PC-9 (cell line): ENCODE results near the gene NAP1L4. TPM values are rescaled to one million over a fixed set of nuclear protein-coding genes. Genes with fewer than 3 reads are reported as not detected.

Experiments
- BruUV-seq: library from RNA; stranded (reverse); fragments of 400-500 nt; replicated peaks from 2 replicates; lab custom pipeline; 2021; lab: Mats Ljungman, UMichigan
- CTCF ChIA-PET: fragments of 300-600 bp; sonication (Branson Sonifier 250); formaldehyde crosslinking; loops from one replicate; lab custom pipeline; 2022; ENCODE audit warnings: antibody characterized with exemption; lab: Charles Lee
- POLR2A ChIA-PET: fragments of 300-600 bp; sonication (Branson Sonifier 250); formaldehyde crosslinking; loops from one replicate; lab custom pipeline; 2022; ENCODE audit warnings: antibody characterized with exemption; ENCODE audit not compliant: unreplicated experiment; lab: Charles Lee
- DNase-seq, 2 experiments: peaks; one replicate each; pipeline versions ENCODE4 v3.0.0 to v3.0.0-alpha.2; 2015 to 2022; ENCODE audit warnings: mixed read lengths in 1 of 2
- H2AFZ ChIP-seq: fragments of 200-600 bp; sonication (generic); 2 replicates; pipeline ENCODE4 v1.8.1; 2017; ENCODE audit warnings: antibody characterized with exemption
- H3F3A ChIP-seq: fragments of 200-600 bp; sonication (generic); 2 replicates; pipeline ENCODE4 v1.8.1; 2017; ENCODE audit warnings: antibody characterized with exemption, mild to moderate bottlenecking, low read depth; ENCODE audit not compliant: insufficient read depth
- H3K27ac ChIP-seq: fragments of 200-600 bp; sonication (generic); 2 replicates; pipeline ENCODE4 v1.6.1; 2016; ENCODE audit warnings: mixed run types
- H3K27me3 ChIP-seq: fragments of 200-600 bp; sonication (generic); 2 replicates; pipeline ENCODE4 v1.6.1; 2016; ENCODE audit warnings: low read depth, mixed run types; ENCODE audit not compliant: insufficient read depth
- H3K36me3 ChIP-seq: fragments of 200-600 bp; sonication (generic); 2 replicates; pipeline ENCODE4 v1.6.1; 2016; ENCODE audit warnings: low read depth, mixed run types
- H3K4me1 ChIP-seq: fragments of 200-600 bp; sonication (generic); replicated peaks from 2 replicates; pipeline ENCODE4 v1.6.1; 2016; ENCODE audit warnings: mixed run types; ENCODE audit not compliant: insufficient read depth
- H3K4me2 ChIP-seq: fragments of 200-600 bp; sonication (generic); 2 replicates; pipeline ENCODE4 v1.6.1; 2017; ENCODE audit warnings: mixed run types
- H3K4me3 ChIP-seq: fragments of 200-600 bp; sonication (generic); 2 replicates; pipeline ENCODE4 v1.6.1; 2016; ENCODE audit warnings: mixed run types
- H3K79me2 ChIP-seq: fragments of 200-600 bp; sonication (generic); 2 replicates; pipeline ENCODE4 v1.6.1; 2017; ENCODE audit warnings: low read depth, mixed run types
- H3K9me2 ChIP-seq: fragments of 200-600 bp; sonication (generic); 2 replicates; pipeline ENCODE4 v1.8.1; 2017; ENCODE audit warnings: mild to moderate bottlenecking; ENCODE audit not compliant: insufficient read depth
- H3K9me3 ChIP-seq: fragments of 200-600 bp; sonication (generic); 2 replicates; pipeline ENCODE4 v1.8.1; 2016; ENCODE audit warnings: low read depth; ENCODE audit not compliant: insufficient read depth
- H4K20me1 ChIP-seq: fragments of 200-600 bp; sonication (generic); 2 replicates; pipeline ENCODE4 v1.8.1; 2017; ENCODE audit not compliant: insufficient read depth
- EZH2 ChIP-seq: fragments of 200-600 bp; sonication (generic); IDR thresholded peaks from 2 replicates; pipeline ENCODE4 v1.8.0; 2017; ENCODE audit warnings: antibody characterized with exemption, low read depth
- intact Hi-C: fragments of 100-400 bp; cut with micrococcal nuclease; formaldehyde crosslinking; loops from one replicate; pipeline ENCODE4 v1.10.0; 2022; ENCODE audit not compliant: unreplicated experiment
- total RNA-seq: library from RNA; stranded (reverse); gene quantifications from 2 replicates; pipeline ENCODE4 v1.2.3, GENCODE V29; 2021
- TF ChIP-seq, protein P1 (sequence below): fragments of 200-600 bp; sonication (generic); conservative IDR thresholded peaks from 2 replicates; pipeline ENCODE4 v1.6.1; 2017; ENCODE audit warnings: mixed run types, antibody characterized with exemption, mild to moderate bottlenecking, moderate library complexity

The NAP1L4 gene
- total RNA-seq, 1 experiment from 2014 or later = 86.7 TPM

DNA sequence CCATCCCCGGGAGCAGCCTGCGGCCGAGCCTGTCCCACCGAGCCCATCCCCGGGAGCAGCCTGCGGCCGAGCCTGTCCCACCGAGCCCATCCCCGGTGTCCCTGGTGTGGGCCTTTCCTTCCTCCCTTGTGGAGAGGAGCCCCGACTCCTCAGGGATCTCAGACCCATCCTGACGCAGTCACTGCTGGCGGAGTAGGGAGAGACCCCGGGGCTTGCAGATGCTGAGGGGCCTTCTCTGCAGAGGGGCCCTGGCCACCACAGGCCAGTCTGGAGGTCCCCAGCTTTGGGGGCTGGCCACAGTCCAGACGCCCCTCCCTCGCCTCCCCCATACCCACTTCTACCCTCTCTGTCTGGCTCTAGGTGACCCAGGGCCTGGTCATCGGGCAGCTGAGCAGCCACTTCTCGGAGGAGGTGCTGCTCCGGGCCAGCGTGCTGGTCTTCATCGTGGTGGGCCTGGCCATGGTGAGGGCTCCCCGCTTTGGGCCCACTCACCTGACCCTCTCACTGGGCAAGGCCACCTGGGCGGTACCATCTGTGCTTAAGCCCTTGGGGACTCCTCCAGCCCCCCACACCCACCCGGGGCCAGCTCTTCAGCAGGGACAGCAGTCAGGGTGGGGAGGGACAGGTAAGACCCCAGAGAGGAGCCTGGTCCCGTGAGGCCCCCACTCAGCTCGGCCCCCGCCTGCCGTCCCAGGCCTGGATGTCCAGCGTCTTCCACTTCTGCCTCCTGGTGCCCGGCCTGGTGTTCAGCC, 70.2 kb downstream of the NAP1L4 start:
- POLR2A ChIA-PET = no interaction called here

DNA sequence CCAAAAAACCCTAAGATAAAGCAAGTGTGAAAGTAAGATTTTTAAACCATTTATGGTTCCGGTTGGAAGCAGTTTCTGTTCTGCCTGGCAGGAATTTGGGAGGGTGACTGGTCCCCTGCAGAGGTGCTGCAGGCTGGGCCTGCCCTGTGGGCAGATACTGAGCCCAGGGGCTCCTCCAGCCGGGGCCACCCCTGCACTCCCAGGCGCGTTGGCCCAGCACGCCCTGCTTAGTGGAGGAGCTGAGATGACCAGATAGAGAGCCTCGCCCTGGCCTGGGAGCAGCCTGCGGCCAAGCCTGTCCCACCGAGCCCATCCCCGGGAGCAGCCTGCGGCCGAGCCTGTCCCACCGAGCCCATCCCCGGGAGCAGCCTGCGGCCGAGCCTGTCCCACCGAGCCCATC, 70.9 kb downstream of the NAP1L4 start:
- no TSS peak for BruUV-seq
- TF ChIP-seq EZH2 = no peak
- TF ChIP-seq, protein P1, sequence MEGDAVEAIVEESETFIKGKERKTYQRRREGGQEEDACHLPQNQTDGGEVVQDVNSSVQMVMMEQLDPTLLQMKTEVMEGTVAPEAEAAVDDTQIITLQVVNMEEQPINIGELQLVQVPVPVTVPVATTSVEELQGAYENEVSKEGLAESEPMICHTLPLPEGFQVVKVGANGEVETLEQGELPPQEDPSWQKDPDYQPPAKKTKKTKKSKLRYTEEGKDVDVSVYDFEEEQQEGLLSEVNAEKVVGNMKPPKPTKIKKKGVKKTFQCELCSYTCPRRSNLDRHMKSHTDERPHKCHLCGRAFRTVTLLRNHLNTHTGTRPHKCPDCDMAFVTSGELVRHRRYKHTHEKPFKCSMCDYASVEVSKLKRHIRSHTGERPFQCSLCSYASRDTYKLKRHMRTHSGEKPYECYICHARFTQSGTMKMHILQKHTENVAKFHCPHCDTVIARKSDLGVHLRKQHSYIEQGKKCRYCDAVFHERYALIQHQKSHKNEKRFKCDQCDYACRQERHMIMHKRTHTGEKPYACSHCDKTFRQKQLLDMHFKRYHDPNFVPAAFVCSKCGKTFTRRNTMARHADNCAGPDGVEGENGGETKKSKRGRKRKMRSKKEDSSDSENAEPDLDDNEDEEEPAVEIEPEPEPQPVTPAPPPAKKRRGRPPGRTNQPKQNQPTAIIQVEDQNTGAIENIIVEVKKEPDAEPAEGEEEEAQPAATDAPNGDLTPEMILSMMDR = no peak
- no peaks in the 10 kb centered on the region for H3K36me3 ChIP-seq
- H3K4me3 ChIP-seq = no peak overlapping the region
- H3F3A ChIP-seq = no peaks in the 10 kb centered on the region
- no peak overlapping the region for H2AFZ ChIP-seq
- CTCF ChIA-PET = no interaction called here
- no peaks in the 10 kb centered on the region for H3K9me3 ChIP-seq
- H3K9me2 ChIP-seq = no peaks in the 10 kb centered on the region
- H4K20me1 ChIP-seq = no peaks in the 10 kb centered on the region
- 0 out of 2 replicates have a peak, but pooled peaks cover under 1% of the 10 kb centered on the region for H3K79me2 ChIP-seq
- DNase-seq = no peak
- H3K27me3 ChIP-seq = no peaks in the 10 kb centered on the region
- H3K4me1 ChIP-seq = peaks cover 15% of the 10 kb centered on the region
- intact Hi-C loops = no loop called here
- H3K27ac ChIP-seq = no peak overlapping the region
- H3K4me2 ChIP-seq = no peak overlapping the region
- POLR2A ChIA-PET = no interaction called here

More for the DNA sequence above, 70.2 kb downstream of the NAP1L4 start:
- H3K4me1 ChIP-seq = peaks cover 18% of the 10 kb centered on the region
- no peaks in the 10 kb centered on the region for H3K9me3 ChIP-seq
- peaks cover 7% of the 10 kb centered on the region for H3K79me2 ChIP-seq
- no peak overlapping the region for H2AFZ ChIP-seq
- DNase-seq = no peak
- CTCF ChIA-PET = no interaction called here
- H3K4me2 ChIP-seq = no peak overlapping the region
- H3K4me3 ChIP-seq = no peak overlapping the region
- intact Hi-C loops = no loop called here
- H3K27ac ChIP-seq = no peak overlapping the region
- no peaks in the 10 kb centered on the region for H3F3A ChIP-seq
- no TSS peak for BruUV-seq
- TF ChIP-seq, protein P1 = no peak
- TF ChIP-seq EZH2 = no peak
- no peaks in the 10 kb centered on the region for H3K9me2 ChIP-seq
- no peaks in the 10 kb centered on the region for H4K20me1 ChIP-seq
- no peaks in the 10 kb centered on the region for H3K27me3 ChIP-seq
- H3K36me3 ChIP-seq = no peaks in the 10 kb centered on the region

DNA sequence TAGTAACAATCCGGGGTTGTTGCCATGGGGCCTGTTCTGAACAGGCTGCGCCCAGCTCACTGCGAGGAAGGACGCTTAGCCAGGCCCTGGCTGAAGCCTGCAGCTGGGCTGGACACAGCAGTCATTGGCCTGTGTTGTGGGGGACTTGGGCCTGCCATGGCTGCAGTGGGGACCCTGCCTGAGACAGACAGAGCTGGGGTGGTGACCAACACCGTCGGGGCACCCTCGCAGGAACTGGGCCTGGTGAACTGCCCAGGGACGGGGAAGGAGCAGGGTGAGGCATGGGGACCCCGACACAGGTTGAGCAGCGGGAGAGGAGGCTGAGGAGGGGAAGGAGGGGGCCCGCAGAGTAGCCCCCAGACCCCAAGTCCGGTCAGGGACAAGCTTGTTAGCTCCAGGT, 71.8 kb downstream of the NAP1L4 start:
- H3F3A ChIP-seq = no peaks in the 10 kb centered on the region
- POLR2A ChIA-PET = no interaction called here
- no peak overlapping the region for H2AFZ ChIP-seq
- H3K36me3 ChIP-seq = no peaks in the 10 kb centered on the region
- no peaks in the 10 kb centered on the region for H4K20me1 ChIP-seq
- H3K79me2 ChIP-seq = no peaks in the 10 kb centered on the region
- no peaks in the 10 kb centered on the region for H3K9me3 ChIP-seq
- peaks cover 15% of the 10 kb centered on the region for H3K4me1 ChIP-seq
- no peak overlapping the region for H3K27ac ChIP-seq
- CTCF ChIA-PET = no interaction called here
- no peak for TF ChIP-seq EZH2
- TF ChIP-seq, protein P1 = no peak
- H3K4me2 ChIP-seq = no peak overlapping the region
- H3K27me3 ChIP-seq = no peaks in the 10 kb centered on the region
- no TSS peak for BruUV-seq
- no peaks in the 10 kb centered on the region for H3K9me2 ChIP-seq
- intact Hi-C loops = no loop called here
- H3K4me3 ChIP-seq = no peak overlapping the region
- no peak for DNase-seq
